GM13977 (cell line): ENCODE results near the gene VEPH1.
A peak's percentile ranks its signal among the peaks of the same experiment; 100 is the strongest.

Source experiments
- DNase-seq: peaks from one replicate; pipeline ENCODE4 v3.0.0; 2012; ENCODE audit warnings: low spot score
- CTCF ChIP-seq: IDR thresholded peaks from 2 replicates; pipeline ENCODE4 v1.5.1; 2012; ENCODE audit warnings: mild to moderate bottlenecking, control low read depth; ENCODE audit not compliant: insufficient read depth; ENCODE audit errors: extremely low read depth, missing control alignments
- in situ Hi-C: fragments of 300-500 bp; cut with MboI; formaldehyde crosslinking; loops from one replicate; pipeline ENCODE4 v1.12.0; 2022; ENCODE audit warnings: low sequenced_read_pairs, low pct_unique_long_range_greater_than_20kb, mixed read lengths, inconsistent platforms; ENCODE audit not compliant: unreplicated experiment

The VEPH1 gene

DNA sequence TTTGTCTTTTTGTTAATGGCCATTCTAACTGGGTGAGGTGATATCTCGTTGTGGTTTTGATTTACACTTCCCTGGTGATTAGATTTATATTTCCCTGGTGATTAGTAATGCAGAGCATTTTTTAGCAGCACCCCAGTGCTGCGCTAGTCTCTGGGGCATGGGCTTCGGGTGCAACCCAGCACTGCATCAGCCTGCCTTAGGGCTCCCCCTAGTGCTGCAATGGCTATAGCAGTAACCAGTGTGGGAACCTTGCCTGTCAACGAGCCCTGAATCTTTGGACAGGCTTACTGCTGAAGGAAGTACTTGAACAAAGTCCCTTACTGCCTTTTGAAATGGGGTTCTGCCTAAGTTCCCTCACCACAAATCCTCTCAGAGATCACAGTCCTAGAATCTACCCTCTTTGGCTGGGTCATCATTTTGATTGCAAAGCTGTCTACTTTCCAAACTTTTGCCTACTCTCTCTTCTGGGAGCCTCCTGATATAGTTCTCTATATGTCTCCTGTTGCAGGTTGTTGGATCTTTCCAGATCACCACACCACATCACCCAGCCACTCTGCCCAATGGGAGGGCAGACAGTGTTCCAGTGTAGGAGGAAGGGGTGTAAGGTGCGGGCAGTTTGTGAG lies 264.0 kb downstream of the VEPH1 start:
- peak; percentile 92 for TF ChIP-seq CTCF
- DNase-seq: peak; percentile 52
- in situ Hi-C loops: no loop called here

DNA sequence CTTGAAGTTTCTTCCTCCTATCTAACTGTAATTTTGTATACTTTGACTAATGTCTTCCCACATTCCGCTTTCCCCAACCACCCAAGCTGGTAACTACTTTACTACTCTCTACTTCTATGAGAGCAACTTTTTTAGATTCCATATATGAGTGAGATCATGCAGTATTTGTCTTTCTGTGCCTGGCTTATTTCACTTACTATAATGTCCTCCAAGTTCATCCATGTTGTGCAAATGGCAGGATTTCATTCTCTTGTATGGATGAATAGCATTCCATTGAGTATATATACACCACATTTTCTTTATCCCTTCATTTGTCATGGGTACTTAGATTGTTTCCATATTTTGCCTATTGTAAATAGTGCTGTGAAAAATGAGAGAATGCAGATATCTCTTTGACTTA lies 264.8 kb downstream of the VEPH1 start:
- no peak for TF ChIP-seq CTCF
- DNase-seq: no peak
- in situ Hi-C loops: no loop called here

DNA sequence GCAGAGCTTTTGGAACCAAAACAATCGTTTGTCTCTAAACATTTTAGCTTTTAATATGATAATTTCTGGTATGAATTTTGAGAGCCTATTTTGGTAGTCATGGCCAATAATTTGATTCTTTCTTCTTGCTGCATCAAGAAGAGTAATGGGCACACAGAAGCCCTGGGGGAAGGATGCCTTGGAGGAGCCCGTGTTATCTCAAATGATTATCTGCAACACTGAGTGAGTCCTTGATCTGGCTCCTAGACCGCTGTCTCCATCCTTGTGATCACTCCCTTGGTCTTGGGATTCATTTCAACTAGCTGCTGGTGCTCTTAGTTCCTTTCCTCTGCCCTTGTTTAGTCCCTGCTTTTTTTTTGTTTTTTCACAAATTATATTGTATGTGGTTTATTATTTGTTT lies 265.3 kb downstream of the VEPH1 start:
- TF ChIP-seq CTCF: no peak
- DNase-seq: no peak
- in situ Hi-C loops: no loop called here

GRCh38 chr3:157235291-157235690 lies 267.9 kb downstream of the VEPH1 start:
- no peak for DNase-seq
- in situ Hi-C loops: no loop called here
- no peak for TF ChIP-seq CTCF

DNA sequence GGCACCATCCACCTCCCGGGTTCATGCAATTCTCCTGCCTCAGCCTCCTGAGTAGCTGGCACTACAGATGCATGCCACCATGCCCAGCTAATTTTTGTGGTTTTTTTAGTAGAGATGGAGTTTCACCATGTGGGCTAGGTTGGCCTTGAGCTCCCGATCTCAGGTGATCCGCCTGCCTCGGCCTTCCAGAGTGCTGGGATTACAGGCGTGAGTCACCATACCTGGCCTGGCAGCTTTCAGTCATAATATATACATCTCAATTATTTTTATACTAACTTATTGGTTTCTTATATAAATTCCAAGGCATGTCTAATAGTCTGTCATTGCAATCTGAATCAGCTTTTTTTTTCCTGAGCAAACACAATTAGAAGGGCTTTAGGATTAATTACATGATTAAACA lies 269.3 kb downstream of the VEPH1 start:
- in situ Hi-C loops: no loop called here
- TF ChIP-seq CTCF: no peak
- DNase-seq: no peak

DNA sequence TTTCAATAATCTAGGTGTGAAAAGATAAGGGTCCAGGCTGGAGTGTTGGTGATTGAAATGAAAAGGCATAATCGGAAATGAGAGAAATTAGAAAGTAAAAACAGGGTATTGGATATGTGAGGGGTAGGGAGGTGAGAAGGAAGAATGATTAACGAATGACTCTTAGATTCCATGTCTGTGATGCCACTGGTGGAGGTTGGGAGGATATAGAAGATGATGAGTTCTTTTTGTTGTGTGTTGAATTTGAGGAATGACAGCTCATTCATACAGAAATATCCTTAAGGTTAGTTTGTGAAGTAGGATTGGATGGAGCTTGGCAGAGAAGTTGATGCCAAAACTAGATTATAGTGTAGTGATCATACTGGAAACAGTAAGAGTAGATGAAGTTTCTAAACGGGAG lies 271.1 kb downstream of the VEPH1 start:
- TF ChIP-seq CTCF: no peak
- in situ Hi-C loops: no loop called here
- DNase-seq: no peak

- no peak for DNase-seq
- in situ Hi-C loops: no loop called here
- no peak for TF ChIP-seq CTCF
Measured at GRCh38 chr3:157231071-157231470, 272.1 kb downstream of the VEPH1 start.
